ENCODE measurements around the gene MED15. TPM values are rescaled to one million over a fixed set of nuclear protein-coding genes. Genes with fewer than 3 reads are reported as not detected.

The MED15 gene
- total RNA-seq, 1 experiment from 2014 or later: 94.7 TPM

GRCh38 chr22:20577549-20577975, 70.2 kb downstream of the MED15 start:
- no peak overlapping the region for H3K27ac Mint-ChIP-seq (ENCODE audit: unreplicated experiment)
- CTCF ChIA-PET: no interaction called here
- no TSS peak for BruUV-seq (replicated peaks)

GRCh38 chr22:20578192-20578591, 70.8 kb downstream of the MED15 start:
- Histone ChIP-seq H3K9me3 (no peaks in the 10 kb centered on the region), H3K27me3 (replicated peaks; ENCODE audit: control insufficient read depth, insufficient read depth, low read length) (no peaks in the 10 kb centered on the region), H3K4me3 (ENCODE audit: low read depth, low read length) (no peak overlapping the region), H3K36me3 (ENCODE audit: control insufficient read depth, insufficient read depth, low read length) (peaks cover 6% of the 10 kb centered on the region), H3K4me1 (no peaks in the 10 kb centered on the region)
- CTCF ChIA-PET: no interaction called here
- Mint-ChIP-seq H3K4me1 (ENCODE audit: low read depth, unreplicated experiment) (no peaks in the 10 kb centered on the region), H3K27ac (ENCODE audit: unreplicated experiment) (no peak overlapping the region), H3K36me3 (ENCODE audit: insufficient read depth, unreplicated experiment) (peaks cover 58% of the 10 kb centered on the region), H3K9me3 (ENCODE audit: unreplicated experiment) (no peaks in the 10 kb centered on the region), H3K4me3 (ENCODE audit: unreplicated experiment) (no peak overlapping the region), H3K27me3 (ENCODE audit: insufficient read depth, unreplicated experiment) (no peaks in the 10 kb centered on the region)
- DNase-seq: no peak
- intact Hi-C loops (cut with micrococcal nuclease; ENCODE audit: unreplicated experiment): no loop called here
- POLR2A ChIA-PET: no interaction called here
- TF ChIP-seq CTCF (IDR thresholded peaks at IDR 0.05; ENCODE audit: insufficient read depth in 1 of 2, low read depth in 1 of 2, low read length in 1 of 2, severe bottlenecking in 1 of 2, unreplicated experiment in 1 of 2): no peak
- no TSS peak for BruUV-seq (replicated peaks)

More at GRCh38 chr22:20577549-20577975, 70.2 kb downstream of the MED15 start:
- intact Hi-C loops (cut with micrococcal nuclease; ENCODE audit: unreplicated experiment): no loop called here
- H3K4me3 ChIP-seq (ENCODE audit: low read depth, low read length): no peak overlapping the region
- no peaks in the 10 kb centered on the region for H3K27me3 Mint-ChIP-seq (ENCODE audit: insufficient read depth, unreplicated experiment)
- DNase-seq: no peak
- H3K4me1 Mint-ChIP-seq (ENCODE audit: low read depth, unreplicated experiment): no peaks in the 10 kb centered on the region
- H3K36me3 ChIP-seq (ENCODE audit: control insufficient read depth, insufficient read depth, low read length): peaks cover 6% of the 10 kb centered on the region
- H3K36me3 Mint-ChIP-seq (ENCODE audit: insufficient read depth, unreplicated experiment): peaks cover 60% of the 10 kb centered on the region
- H3K9me3 ChIP-seq: no peaks in the 10 kb centered on the region
- H3K4me3 Mint-ChIP-seq (ENCODE audit: unreplicated experiment): no peak overlapping the region
- no peaks in the 10 kb centered on the region for H3K4me1 ChIP-seq
- no peak for TF ChIP-seq CTCF (IDR thresholded peaks at IDR 0.05; ENCODE audit: insufficient read depth in 1 of 2, low read depth in 1 of 2, low read length in 1 of 2, severe bottlenecking in 1 of 2, unreplicated experiment in 1 of 2)
- no peaks in the 10 kb centered on the region for H3K27me3 ChIP-seq (replicated peaks; ENCODE audit: control insufficient read depth, insufficient read depth, low read length)
- no peaks in the 10 kb centered on the region for H3K9me3 Mint-ChIP-seq (ENCODE audit: unreplicated experiment)
- POLR2A ChIA-PET: no interaction called here

- Mint-ChIP-seq H3K27me3 (ENCODE audit: insufficient read depth, unreplicated experiment) (no peaks in the 10 kb centered on the region), H3K36me3 (ENCODE audit: insufficient read depth, unreplicated experiment) (peaks cover 53% of the 10 kb centered on the region), H3K9me3 (ENCODE audit: unreplicated experiment) (no peaks in the 10 kb centered on the region), H3K27ac (ENCODE audit: unreplicated experiment) (no peak overlapping the region), H3K4me3 (ENCODE audit: unreplicated experiment) (no peak overlapping the region), H3K4me1 (ENCODE audit: low read depth, unreplicated experiment) (no peaks in the 10 kb centered on the region)
- Histone ChIP-seq H3K27me3 (replicated peaks; ENCODE audit: control insufficient read depth, insufficient read depth, low read length) (no peaks in the 10 kb centered on the region), H3K9me3 (no peaks in the 10 kb centered on the region), H3K4me1 (no peaks in the 10 kb centered on the region), H3K4me3 (ENCODE audit: low read depth, low read length) (no peak overlapping the region), H3K36me3 (ENCODE audit: control insufficient read depth, insufficient read depth, low read length) (peaks cover 4% of the 10 kb centered on the region)
- no TSS peak for BruUV-seq (replicated peaks)
- DNase-seq: no peak
- TF ChIP-seq CTCF (IDR thresholded peaks at IDR 0.05; ENCODE audit: insufficient read depth in 1 of 2, low read depth in 1 of 2, low read length in 1 of 2, severe bottlenecking in 1 of 2, unreplicated experiment in 1 of 2): no peak
- intact Hi-C loops (cut with micrococcal nuclease; ENCODE audit: unreplicated experiment): no loop called here
- ChIA-PET POLR2A (no interaction called here), CTCF (interaction anchor here (1.8 kb wide), 1 partner anchor 14 kb away, joined by 5 read pairs; no protein-coding TSS in a partner anchor)
Measured at GRCh38 chr22:20578707-20579106, 71.3 kb downstream of the MED15 start.

All from Caco-2 (cell line).